ENCODE results near the gene C6orf89.

DNA sequence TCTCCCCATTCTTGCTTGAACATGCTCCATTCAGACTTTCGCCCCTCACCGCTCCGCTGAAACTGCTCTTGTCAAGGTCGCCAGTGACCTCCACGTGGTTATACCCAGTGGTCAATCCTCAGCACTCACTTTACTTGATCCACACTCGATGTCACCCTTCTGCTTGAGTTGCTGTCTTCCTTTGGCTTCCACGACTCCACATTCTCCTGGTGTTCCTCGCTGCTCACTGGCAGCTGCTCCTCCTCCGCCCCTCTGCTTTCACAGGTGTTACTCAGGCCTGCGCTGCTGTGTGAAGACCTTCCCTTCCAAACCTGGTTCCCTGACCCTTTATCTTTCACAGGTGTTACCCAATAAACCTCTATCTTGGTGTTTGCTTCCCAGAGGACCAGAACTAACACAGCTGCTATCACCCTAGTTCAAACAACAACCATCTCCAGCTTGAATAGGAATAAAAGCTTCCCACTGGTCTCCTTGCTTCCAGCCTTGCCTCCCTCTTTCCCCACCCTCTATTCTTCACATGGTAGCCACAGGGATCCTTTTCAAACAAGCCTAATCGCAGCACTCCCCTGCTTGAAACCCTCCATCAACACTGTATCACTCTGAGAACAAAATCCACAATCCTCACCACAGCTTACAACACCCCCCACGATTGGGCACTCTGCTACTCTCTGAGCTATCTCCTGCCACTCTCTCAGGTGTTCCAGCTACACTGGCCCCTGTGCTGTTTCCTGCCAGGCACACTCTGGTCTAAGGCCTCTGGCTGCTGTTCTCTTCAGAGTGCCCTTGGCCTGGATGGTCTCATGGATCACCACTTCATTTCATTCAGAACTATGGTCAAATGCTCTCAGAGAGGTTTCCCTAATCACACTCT lies 21.8 kb upstream of the C6orf89 start:
- TF ChIP-seq, protein P1, sequence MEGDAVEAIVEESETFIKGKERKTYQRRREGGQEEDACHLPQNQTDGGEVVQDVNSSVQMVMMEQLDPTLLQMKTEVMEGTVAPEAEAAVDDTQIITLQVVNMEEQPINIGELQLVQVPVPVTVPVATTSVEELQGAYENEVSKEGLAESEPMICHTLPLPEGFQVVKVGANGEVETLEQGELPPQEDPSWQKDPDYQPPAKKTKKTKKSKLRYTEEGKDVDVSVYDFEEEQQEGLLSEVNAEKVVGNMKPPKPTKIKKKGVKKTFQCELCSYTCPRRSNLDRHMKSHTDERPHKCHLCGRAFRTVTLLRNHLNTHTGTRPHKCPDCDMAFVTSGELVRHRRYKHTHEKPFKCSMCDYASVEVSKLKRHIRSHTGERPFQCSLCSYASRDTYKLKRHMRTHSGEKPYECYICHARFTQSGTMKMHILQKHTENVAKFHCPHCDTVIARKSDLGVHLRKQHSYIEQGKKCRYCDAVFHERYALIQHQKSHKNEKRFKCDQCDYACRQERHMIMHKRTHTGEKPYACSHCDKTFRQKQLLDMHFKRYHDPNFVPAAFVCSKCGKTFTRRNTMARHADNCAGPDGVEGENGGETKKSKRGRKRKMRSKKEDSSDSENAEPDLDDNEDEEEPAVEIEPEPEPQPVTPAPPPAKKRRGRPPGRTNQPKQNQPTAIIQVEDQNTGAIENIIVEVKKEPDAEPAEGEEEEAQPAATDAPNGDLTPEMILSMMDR (IDR thresholded peaks at IDR 0.05) = no peak
- TF ChIP-seq CBFB (CRISPR knock-in tag; IDR thresholded peaks at IDR 0.05; ENCODE audit: low read depth) (no peak), NR3C1 (CRISPR knock-in tag; conservative IDR thresholded peaks at IDR 0.05; ENCODE audit: low read depth) (no peak), SMAD3 (CRISPR knock-in tag; IDR thresholded peaks at IDR 0.05; ENCODE audit: borderline replicate concordance) (no peak), USF2 (CRISPR knock-in tag; IDR thresholded peaks at IDR 0.05) (no peak)

Measured in WTC11 (cell line).